Measurements from ENCODE around the gene MGLL.

DNA sequence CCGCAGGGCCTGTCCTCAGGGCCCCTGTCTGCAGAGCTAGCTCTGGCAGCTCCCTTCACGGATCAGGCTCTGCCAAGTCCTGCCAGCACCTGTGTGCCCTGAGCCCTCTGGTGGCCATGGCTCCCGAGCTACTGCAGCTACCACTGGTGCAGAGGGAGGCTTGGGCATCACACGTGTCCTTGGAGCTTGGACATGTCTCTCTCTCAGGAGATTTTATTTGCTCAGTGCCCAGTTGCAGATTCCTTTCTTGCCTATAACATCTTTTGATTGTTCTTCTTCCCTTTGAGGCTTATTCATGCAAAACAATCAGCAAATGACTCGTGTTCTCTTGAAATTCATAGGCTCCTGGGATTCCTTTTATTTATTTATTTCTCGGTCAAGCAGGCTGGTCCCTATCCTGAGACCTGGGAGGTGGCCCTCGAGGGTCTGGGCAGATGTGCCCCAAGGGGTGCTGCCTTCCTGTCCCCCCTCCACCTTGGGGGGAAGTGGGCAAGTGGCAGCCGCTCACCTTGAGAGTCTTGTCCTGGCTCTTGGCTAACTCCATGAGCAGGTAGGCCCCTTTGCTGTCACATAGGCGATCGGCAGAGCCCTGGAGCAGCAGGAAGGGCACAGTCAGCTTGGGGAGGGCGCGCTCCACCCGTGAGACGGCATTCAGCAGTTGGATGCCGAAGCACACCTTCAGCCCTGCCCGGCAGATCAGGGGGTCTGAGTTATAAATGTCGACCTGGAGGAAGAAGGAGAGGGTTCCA lies 127.7 kb downstream of the MGLL start:
- TF ChIP-seq ZFX (IDR thresholded peaks at IDR 0.05; ENCODE audit: borderline replicate concordance), result no peak
- TF ChIP-seq, protein P1, sequence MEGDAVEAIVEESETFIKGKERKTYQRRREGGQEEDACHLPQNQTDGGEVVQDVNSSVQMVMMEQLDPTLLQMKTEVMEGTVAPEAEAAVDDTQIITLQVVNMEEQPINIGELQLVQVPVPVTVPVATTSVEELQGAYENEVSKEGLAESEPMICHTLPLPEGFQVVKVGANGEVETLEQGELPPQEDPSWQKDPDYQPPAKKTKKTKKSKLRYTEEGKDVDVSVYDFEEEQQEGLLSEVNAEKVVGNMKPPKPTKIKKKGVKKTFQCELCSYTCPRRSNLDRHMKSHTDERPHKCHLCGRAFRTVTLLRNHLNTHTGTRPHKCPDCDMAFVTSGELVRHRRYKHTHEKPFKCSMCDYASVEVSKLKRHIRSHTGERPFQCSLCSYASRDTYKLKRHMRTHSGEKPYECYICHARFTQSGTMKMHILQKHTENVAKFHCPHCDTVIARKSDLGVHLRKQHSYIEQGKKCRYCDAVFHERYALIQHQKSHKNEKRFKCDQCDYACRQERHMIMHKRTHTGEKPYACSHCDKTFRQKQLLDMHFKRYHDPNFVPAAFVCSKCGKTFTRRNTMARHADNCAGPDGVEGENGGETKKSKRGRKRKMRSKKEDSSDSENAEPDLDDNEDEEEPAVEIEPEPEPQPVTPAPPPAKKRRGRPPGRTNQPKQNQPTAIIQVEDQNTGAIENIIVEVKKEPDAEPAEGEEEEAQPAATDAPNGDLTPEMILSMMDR (IDR thresholded peaks at IDR 0.05), result peak; percentile 70

All from 22Rv1 (cell line).